ENCODE results near the gene ITFG1.
"Not testable (repeated sequence)": the region's sequence is repeated elsewhere in the genome, so short reads cannot be mapped to it uniquely, and the experiment has no call there.

The ITFG1 gene

DNA sequence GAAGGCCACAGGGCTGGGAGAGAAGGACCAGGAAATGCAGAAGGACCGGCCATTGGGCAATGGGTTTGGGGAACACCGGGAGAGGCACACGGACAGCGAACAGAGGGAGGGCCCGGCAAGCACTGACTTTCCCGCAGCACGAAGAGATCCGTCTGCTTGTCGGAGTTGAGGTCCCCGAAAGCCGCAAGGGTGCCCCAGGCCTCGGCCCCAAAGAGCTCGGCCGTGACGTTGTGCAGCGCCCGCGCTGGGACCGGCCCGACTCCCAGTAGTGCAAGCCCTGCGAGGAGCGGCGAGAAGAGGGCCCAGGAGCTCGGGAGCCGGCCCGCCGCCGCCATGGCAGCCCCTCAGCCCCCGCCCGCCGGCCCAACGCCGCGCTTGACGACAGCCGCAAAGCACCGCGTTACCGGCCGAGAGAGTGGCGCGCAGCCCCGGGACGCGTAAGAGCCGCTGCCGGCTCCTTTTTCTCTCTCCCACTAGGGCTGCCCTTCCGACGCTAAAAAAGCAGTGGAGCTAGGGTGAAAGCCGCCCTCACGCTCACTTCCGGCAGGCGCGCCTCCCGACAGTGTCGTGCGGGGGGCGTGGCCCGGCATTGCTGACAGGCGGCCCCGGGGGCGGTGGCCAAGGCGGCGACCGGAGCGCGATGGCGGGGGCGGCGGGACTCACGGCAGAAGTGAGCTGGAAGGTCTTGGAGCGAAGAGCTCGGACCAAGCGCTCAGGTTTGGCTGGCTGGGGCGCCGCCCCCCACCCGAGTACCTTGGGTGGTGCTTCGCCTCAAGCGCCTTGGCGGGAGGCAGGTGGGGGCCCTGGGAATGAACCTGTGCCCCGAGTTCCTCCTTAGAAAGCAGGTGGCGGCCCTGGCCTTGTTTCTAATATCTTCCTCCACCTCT, at the start of gene ITFG1, which contains the start of gene PHKB:
ITFG1 (minus strand) TSS at position 353 of the 887 bp plus-strand sequence; CDS start at position 335, 18 bp downstream.
PHKB (plus strand) TSS at position 621 of the 887 bp plus-strand sequence; CDS start at position 641, 20 bp downstream.
- peak; percentile 78 for DNase-seq

DNA sequence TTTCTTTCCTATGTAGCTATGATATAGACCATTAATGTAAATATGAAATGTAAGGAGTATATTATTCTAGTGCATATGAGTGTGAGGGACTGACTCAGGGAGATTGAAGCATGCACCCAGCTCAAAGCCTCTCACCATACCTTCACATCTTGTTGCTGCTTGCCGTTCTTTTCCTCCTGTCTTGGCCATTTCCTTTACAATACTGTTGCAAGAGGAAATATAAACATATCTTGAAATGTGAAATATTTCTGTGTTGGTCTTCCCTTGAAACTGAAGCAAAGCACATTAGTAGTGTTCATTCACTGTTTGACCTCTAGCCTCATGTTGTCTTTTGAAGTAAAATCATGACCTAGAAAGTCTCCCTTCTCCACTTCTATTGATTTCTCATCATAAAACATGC, 46.8 kb upstream of the ITFG1 start:
- no peak for DNase-seq

DNA sequence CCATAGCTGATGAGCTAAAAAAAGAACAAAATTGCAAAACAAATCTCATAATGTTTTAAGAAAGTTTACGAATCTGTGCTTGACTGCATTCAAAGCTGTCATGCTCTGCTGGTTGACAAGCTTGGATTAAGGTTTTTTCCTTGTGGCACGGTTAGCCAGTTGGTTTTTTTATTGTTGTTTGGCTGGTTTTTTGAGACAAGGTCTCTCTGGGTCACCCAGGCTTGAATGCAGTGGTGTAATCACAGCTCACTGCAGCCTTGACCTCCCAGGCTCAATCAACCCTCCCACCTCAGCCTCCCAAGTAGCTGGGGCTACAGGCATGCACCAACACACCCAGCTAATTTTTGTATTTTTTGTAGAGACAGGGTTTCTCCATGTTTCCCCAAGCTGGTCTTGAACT, 45.9 kb upstream of the ITFG1 start:
- no peak for DNase-seq

DNA sequence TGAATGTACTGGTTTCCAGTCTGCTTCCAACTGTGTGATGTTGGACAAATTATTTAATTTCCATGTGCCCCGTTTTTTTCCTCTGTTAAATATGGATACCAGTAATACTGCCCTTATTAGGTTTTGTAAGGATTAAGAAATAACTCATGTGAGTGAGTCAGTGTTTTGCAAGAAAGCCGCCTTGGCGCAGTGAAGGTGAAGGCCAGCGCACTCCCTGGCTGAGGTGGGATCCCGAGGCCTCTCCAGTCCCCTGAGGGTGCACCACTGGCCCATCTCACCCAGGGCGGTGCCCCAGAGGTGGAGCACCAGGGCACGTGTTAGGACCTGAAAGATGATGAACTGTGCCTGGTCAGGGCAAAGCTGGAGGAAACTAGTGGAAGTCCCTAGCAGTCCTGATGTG, 43.7 kb upstream of the ITFG1 start:
- DNase-seq = no peak

DNA sequence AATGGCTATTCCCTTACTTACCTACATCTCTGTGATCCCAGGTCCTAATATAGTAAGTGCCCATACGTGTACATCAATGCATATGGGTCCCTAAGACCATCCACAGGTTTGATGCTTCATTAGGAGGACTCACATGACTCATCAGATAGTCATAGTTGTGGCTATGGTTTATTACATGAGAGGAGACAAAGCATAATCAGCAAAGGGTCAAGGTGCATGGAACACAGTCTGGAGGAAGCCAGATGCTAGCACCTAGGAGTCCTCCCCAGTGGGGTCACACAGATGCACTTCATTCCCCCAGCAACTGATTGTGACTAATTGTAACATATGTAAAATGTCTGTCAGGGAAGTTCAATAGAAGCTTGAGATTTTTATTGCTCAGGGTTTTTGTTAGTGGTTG, 43.1 kb upstream of the ITFG1 start:
- DNase-seq = no peak

DNA sequence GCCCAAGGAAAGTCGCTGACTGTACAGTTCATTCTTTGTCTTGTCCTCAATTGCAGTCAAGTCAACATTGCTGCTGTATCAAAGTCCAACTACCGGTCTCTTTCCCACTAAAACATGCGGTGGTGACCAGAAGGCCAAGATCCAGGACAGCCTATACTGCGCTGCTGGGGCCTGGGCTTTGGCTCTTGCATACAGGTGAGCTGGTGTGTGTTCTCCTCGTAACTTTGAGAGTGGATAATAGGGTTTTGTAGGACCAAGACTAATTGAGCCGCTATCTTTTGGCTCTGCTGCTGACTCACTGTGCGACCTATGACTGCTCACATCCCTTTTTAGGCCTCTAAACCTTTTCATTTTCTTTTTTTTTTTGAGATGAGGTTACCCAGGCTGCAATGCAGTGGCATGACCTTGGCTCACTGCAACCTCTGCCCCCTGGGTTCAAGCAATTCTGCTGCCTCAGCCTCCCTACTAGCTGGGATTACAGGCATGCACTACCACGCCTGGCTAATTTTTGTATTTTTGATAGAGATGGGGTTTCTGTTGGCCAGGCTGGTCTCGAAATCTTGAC, 38.9 kb upstream of the ITFG1 start:
- no peak for DNase-seq

DNA sequence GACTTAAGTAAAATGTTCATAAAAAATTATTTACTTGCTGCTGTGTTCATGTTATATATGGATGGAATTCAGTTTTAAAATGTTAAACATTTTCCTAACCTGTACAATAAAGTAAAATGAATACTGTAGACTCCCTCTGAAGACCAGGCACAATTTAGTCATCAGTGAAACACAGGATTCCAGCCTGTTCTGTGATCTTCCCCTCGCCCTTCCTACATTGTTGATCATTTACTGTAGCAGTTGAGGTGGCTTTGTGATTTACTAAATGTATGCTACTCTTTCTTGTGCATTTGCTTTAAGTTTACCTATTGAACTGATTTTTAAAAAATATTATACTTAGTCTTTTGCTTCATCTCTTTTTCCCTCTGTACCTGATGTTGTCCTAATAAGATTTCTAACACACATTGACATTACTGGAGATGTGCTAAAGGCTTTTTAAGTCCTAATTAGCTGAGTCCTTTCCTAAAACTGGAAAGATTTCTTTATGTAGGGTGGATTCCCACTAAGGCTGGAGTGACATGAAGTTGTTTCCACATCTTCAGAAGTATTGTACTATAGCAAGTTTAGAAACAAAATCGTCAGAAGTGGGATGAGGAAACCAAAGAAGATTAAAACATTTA, 38.3 kb upstream of the ITFG1 start:
- no peak for DNase-seq

DNA sequence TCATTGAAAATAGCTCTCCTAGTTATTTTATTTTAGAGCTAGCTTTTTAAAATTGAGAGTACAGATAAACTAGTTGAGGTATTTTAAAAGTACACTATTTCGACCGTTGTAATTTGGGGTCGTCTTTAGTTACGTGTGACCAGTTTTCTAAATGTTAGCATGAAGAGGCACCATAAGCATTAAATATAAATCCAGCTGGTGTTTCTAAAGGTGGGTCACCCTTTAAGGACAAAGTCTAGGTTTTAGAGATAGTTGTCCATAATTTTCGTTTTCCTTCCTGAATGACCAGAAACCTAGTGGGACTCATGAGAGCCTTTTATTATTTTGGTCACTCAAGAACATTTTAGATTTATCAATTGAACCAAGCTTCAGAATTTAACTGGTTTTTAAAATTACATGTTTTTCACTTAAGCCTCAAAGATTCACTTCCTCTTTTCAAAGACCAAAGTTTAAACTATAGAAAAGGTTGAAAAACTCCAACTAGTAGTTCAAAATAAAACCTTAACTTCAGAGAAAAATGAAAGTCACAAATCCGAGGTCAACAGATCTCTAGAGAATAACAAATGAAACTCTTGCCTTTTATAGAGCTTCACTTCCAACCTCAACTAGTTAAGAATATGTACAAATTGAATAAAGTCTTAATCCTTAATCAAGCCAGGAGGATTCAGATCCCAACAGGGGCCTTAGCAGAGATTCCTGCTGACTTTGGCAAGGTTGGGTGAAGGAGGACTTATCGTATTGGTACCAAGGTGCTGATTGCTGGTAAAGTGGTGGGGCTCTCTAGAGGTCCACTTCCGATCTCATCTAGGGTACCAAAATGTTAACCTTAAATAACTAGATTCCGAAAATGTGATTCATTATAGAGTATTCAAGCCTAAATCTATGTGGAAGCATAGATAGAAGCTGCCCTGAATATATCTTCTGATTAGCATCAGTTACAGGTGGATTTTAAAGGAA, 32.8 kb upstream of the ITFG1 start:
- DNase-seq = no peak

DNA sequence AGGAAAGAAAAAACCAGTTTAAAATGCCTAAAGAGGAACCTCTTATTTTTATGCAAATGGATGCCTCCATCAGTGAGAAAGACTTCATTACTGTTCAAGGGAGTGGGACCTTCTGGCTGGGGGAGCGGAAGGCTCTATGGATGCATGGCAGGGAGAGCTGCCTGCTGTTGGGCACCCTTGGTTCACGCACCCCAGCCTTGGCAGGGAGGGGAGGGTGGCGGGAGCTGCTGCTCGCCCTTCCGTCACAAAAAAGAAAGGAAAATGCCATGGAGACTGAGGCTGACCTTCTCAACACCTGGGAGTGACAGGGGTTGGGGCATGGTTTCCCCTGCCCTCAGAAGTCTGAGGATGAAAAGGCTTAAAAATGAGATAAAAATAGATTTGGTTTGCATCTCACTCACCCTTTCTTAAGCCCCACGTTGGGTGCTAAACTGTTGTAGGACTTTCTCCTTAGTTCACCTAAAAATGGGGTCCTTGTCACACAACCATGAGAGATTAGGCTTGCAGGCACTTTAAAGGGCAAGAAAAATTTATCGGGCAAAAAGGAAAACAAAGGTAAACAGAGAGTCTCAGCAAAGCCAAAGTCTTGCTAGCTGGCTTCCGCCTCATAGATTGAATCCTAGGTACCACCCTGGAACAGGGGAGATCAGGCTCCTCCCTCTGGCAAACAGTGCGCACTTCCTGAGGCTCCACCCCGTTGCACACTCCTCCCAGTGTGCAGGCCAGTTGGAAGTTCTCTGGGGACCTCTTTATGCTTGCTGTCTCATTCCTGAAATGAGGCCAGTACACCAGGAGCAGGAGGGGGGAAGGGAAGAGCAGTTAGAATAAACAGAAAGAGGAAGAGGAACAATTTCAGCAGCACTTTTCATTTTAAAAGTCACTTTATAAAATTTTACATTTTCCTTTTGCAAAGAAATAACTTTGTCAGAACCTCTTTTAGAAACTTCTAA, 31.8 kb upstream of the ITFG1 start:
- DNase-seq = no peak

DNA sequence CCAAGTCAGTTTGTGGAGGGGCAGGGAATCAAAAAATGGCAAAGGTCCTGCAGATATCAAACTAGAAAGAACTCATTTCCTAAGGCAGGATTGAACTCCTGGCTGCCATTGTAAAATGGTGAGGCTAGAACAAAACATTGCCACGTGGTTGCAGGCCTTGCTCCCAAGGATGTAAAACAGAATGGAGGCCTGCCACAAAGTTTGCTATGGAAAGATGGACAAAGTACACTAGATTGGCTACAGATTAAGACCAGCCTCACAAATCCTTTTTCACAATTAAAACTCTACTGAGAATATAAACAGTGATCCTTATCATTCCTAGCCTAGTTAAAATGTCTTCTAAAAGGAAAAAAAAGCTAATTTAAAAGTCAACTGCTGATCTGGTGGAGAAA, 31.2 kb upstream of the ITFG1 start:
- no peak for DNase-seq

DNA sequence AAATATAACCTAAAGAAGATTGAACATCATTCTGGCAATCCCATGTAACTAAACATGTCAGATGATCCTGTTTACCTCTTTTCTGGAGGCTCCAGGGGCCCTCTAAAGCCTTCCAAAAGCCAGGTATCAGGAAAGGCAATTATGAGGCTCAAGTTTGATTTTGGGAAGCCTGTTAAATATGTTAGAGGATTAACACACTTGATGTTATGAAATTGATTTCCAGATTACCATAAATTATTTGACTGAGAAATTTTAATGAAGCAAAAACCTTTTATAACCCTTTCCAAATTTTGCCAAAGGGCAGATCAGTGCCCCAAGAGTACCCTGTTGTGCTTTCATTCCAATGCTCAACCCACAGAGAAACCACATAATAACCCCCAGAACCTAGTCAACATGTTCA, 29.6 kb upstream of the ITFG1 start:
- no peak for DNase-seq

DNA sequence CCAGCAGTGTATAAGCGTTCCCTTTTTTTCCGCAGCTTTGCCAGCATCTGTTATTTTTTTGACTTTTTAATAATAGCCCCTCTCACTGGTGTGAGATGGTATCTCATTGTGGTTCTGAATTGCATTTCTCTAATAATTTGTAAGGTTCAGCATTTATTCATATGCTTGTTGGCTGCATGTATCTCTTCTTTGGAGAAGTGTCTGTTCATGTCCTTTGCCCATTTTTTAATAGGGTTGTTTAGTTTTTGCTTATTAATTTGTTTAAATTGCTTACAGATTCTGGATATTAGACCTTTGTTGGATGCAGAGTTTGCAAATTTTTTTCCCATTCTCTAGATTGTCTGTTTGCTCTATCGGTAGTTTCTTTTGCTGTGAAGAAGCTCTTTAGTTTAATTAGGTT, 27.2 kb upstream of the ITFG1 start:
- DNase-seq = no peak

DNA sequence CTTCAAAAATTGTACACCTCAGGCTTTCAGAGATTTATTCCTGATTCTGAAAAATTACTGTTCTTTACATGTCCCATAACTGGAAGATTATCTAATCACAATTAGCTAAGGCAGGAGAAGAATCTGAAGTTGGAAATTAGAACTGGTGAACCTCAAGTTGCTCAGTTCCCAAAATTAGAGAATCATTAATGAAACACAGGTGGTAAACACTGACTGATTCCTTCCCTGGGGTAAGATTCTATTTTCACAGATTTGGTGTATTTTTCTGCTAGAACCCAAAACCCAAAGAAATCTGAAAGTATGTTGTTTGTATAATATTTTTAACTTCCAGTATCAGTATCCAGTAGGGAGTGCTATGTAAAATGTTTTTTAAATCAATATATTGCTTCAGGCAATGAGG, 26.0 kb upstream of the ITFG1 start:
- no peak for DNase-seq

DNA sequence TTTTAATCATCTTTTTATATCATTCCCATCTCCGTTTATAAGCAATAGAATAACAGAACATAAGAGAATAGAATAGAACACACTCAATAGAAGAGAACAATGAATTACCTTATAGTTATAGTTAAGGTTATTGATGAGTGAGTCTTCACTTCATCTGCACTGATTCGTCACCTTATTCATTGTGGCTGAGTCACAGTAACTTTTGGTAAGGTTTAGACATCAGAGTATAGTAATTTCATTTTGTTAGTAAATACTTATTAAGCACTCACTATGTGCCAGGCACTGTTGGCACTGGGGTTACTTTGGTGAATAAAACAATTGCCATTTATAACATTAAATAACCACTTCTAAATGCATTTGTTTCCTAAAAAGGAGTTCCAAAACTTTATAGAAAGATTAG, 22.8 kb upstream of the ITFG1 start:
- DNase-seq = no peak

DNA sequence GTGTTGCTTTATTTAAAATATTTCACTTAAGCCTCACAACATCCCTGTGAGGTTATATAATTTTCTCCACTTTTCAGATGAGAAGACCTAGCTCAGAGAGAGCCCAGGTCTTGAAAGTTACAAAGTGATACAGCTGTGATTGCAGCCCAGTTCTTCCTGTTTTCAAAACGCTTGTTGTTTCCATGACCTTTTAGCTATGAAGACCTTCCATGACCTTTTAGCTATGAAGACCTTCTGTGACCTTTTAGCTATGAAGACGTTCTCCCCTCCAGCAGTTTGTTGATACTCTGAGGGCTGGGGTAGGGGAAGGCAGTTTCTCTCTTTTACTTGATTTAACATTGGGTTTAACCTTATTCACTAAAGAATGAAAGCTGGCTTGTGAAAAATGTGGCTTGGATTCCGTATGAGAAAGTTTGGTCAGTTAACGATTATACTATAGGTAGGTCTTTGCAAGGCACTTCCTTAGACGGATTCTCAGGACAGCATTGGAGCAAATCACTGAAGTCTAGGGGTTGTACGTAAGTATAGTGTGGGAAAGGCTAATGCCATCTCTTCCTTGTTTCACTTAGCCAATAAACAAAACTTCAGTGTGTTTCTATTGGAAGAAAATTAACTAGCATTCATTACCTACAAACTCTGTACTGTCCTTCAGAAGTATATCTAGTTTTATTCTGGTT, 21.0 kb upstream of the ITFG1 start:
- no peak for DNase-seq

DNA sequence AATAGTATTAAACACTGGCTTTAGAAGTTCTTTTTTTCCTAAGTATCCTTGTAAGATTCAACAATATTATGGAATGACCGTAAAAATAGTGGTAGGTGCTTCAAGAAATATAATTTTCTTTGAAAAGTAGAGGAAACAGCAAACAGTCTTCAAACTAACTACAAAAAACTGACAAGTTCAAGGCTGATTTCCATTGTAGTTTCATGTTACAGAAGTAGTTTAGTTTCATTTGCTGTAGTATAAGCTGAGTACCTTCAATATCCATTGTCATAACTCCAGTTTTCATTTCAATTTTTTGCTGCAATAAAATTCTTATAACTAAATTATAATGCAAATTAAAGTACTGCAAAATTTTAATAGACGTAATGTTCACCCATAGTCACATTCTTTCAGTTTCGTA, 19.5 kb upstream of the ITFG1 start:
- DNase-seq = no peak

DNA sequence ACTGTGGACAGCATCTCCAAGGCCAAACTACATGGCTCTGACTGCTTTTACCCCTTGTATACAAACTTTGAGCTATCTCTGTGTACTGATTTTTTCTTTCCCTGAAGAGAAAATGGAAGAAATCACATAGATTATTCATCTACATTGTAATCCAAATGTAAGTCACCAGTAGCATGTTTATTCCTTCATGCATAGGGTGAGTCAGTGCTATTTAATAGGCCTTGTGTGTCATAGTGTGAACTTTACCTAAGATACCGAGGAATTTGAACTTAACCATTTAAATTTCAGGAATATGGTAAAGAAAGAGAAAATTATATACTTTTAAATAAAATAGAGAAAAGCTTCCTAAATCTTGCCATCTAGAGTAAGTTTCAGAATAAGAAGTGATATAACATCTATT, 16.8 kb upstream of the ITFG1 start:
- DNase-seq = no peak

DNA sequence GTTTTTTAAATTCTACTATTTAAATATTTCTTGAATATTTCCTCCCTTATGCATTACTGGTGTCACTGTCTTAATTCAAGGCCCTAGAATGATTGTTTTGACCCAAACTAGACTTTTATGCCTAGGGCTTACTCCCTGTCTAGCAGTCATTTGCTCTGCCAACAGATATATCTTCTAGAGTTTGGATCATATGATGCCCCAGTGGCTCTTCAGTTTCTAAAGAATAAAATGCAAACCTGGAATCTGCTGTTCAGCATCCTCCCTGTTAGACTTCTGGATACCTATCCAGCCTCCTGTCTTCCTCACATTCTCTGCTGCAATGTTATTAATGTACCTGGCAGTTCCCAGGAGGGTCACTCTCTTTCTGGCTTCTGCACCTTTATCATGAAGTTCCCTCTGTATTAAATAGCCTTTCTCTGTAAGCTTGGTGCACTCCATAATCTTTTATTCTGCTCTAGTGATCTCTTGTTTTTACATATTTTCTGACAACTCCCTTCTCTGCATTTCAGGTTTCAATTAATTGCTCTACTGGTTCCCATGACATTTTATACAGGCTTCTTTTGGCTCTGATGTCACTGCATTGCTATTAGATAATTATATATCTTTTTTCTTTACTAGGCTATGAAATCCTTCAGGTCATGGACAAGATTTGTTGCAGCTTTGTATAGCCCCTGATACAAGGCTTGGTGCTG, 15.9 kb upstream of the ITFG1 start:
- no peak for DNase-seq

DNA sequence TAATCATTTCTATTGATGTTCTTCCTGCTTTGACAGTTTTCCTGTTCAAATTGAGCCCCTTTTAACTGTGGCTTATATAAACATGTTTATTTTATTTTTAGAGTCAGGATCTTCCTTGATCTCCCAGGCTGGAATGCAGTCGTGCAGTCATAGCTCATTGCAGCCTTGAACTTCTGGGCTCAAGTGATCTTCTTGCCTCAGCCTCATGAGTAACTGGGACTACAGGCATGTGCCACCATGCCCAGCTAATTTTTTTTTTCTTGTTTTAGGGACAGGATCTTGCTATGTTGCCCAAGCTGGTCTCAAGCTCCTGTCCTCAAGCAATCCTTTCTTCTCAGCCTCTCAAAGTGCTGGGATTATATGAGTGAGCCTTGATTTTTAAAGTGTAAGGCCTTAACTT, 14.9 kb upstream of the ITFG1 start:
- no peak for DNase-seq

DNA sequence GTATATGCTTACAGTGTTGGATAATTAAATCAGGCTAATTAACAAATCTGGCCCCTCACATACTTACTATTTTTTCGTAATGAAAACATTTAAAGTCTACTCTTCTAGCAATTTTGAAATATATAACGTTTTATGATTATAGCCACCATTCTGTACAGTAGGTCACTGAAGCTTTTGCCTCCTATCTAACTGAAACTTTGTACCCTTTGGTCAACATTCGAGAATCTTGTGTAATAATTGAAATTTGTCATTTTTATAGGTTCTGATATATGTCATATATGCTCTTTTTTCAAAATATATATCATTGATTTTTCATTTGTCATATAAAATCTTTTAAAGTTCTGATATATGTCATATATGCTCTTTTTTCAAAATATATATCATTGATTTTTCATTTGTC, 12.9 kb upstream of the ITFG1 start:
- DNase-seq = no peak

DNA sequence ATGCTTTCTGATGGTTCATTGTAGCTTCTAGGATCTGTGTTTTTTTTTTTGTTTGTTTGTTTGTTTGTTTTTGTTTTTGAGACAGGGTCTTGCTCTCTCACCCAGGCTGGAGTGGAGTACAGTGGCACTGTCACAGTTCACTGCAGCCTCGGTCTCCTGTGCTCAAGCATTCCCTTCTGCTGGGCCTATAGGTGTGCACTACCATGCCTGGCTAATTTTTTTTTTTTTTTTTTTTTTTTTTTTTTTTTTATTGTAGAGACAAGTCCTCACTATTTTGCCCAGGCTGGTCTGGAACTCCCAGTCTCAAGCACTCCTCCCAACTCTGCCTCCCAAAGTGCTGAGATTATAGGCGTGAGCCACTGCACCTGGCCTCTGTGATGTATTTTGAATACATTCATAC, 12.1 kb upstream of the ITFG1 start:
- DNase-seq = not testable (repeated sequence)

Measured in NCI-H774 (cell line).